Upper lobe of right lung (tissue), 1 donor: Measurements from ENCODE around the gene PLIN3. TPM values are rescaled to one million over a fixed set of nuclear protein-coding genes. Genes with fewer than 3 reads are reported as not detected.

ENCODE experiments used
- ATAC-seq: fragments of 200-7000 bp; cut with Tn5 transposase; one replicate; pipeline ENCODE4 v1.9.1; 2020; ENCODE audit warnings: mild to moderate bottlenecking, moderate library complexity
- DNase-seq: peaks from one replicate; pipeline ENCODE4 v3.0.0-alpha.2; 2020
- H3K27ac ChIP-seq: fragments of 200-600 bp; one replicate; pipeline ENCODE4 v1.8.0; 2022
- H3K27me3 ChIP-seq: fragments of 200-600 bp; one replicate; pipeline ENCODE4 v1.8.0; 2022; ENCODE audit warnings: mild to moderate bottlenecking
- H3K36me3 ChIP-seq: fragments of 200-600 bp; one replicate; pipeline ENCODE4 v1.8.0; 2022
- H3K4me1 ChIP-seq: fragments of 200-600 bp; one replicate; pipeline ENCODE4 v1.8.0; 2022
- H3K4me3 ChIP-seq: fragments of 200-600 bp; one replicate; pipeline ENCODE4 v1.8.0; 2022; ENCODE audit warnings: mild to moderate bottlenecking
- H3K9me3 ChIP-seq: fragments of 200-600 bp; one replicate; pipeline ENCODE4 v1.8.0; 2022
- CTCF ChIP-seq: fragments of 200-600 bp; IDR thresholded peaks from one replicate; pipeline ENCODE4 v1.8.0; 2022; ENCODE audit warnings: antibody characterized with exemption
- intact Hi-C: fragments of 100-400 bp; cut with DNase I; formaldehyde crosslinking; loops from one replicate; pipeline ENCODE4 v1.11.0; 2022
- total RNA-seq: library from RNA; stranded (reverse); fragmentation: NEBNext Ultra II Directional; extraction: Animal tissue kit (Norgen Biotek cat#: 25700); gene quantifications from one replicate; pipeline ENCODE4 v1.2.1, GENCODE V29; 2021
- donor health status: DM: no; HTN: yes; CAD: no; lungs with severe emphysema.

The PLIN3 gene
- total RNA-seq, 1 donor from 2014 or later: 31.9 TPM

- TF ChIP-seq CTCF: peak; percentile 58
- no peak overlapping the region for H3K27ac ChIP-seq
- H3K9me3 ChIP-seq: no peaks in the 10 kb centered on the region
- DNase-seq (no peak), ATAC-seq (peak; percentile 53)
- peak overlapping the region; percentile 57 for H3K4me3 ChIP-seq
- H3K4me1 ChIP-seq: peaks cover 26% of the 10 kb centered on the region
- no peaks in the 10 kb centered on the region for H3K36me3 ChIP-seq
- peaks cover 5% of the 10 kb centered on the region for H3K27me3 ChIP-seq
- intact Hi-C loops: no loop called here
Measured at GRCh38 chr19:4911786-4912672, 44.6 kb upstream of the PLIN3 start.

GRCh38 chr19:4911314-4911713, 43.8 kb upstream of the PLIN3 start:
- intact Hi-C loops: no loop called here
- ATAC-seq (no peak), DNase-seq (no peak)
- Histone ChIP-seq H3K27me3 (peaks cover 5% of the 10 kb centered on the region), H3K9me3 (no peaks in the 10 kb centered on the region), H3K27ac (no peak overlapping the region), H3K36me3 (no peaks in the 10 kb centered on the region), H3K4me1 (peaks cover 26% of the 10 kb centered on the region), H3K4me3 (peak overlapping the region; percentile 57)
- TF ChIP-seq CTCF: no peak

GRCh38 chr19:4910594-4911281, 43.3 kb upstream of the PLIN3 start:
- intact Hi-C loops: no loop called here
- Histone ChIP-seq H3K36me3 (no peaks in the 10 kb centered on the region), H3K4me1 (peaks cover 26% of the 10 kb centered on the region), H3K27ac (no peak overlapping the region), H3K9me3 (no peaks in the 10 kb centered on the region), H3K4me3 (peak overlapping the region; percentile 57), H3K27me3 (peaks cover 5% of the 10 kb centered on the region)
- TF ChIP-seq CTCF: no peak
- DNase-seq (no peak), ATAC-seq (no peak)

- ATAC-seq (peak; percentile 96), DNase-seq (peak; percentile 96)
- Histone ChIP-seq H3K4me1 (peaks cover 26% of the 10 kb centered on the region), H3K27ac (no peak overlapping the region), H3K36me3 (no peaks in the 10 kb centered on the region), H3K4me3 (peak overlapping the region; percentile 57), H3K27me3 (peaks cover 5% of the 10 kb centered on the region), H3K9me3 (no peaks in the 10 kb centered on the region)
- intact Hi-C loops: no loop called here
- TF ChIP-seq CTCF: no peak
Measured at GRCh38 chr19:4909897-4910593, 42.6 kb upstream of the PLIN3 start.

- intact Hi-C loops: no loop called here
- Histone ChIP-seq H3K4me1 (peaks cover 26% of the 10 kb centered on the region), H3K9me3 (no peaks in the 10 kb centered on the region), H3K27me3 (peaks cover 5% of the 10 kb centered on the region), H3K4me3 (peak within 1 kb of the TSS; percentile 57), H3K36me3 (no peaks in the 10 kb centered on the region), H3K27ac (no peak within 1 kb of the TSS)
- TF ChIP-seq CTCF: no peak
- ATAC-seq: no peak
- no peak for DNase-seq
Measured at GRCh38 chr19:4909156-4909896, 41.9 kb upstream of the PLIN3 start, which contains the start of gene UHRF1. UHRF1 (plus strand) TSS chr19:4909501; CDS start chr19:4910886, 1,385 bp downstream.
